ENCODE data around the gene LRRC61.

The LRRC61 gene

DNA sequence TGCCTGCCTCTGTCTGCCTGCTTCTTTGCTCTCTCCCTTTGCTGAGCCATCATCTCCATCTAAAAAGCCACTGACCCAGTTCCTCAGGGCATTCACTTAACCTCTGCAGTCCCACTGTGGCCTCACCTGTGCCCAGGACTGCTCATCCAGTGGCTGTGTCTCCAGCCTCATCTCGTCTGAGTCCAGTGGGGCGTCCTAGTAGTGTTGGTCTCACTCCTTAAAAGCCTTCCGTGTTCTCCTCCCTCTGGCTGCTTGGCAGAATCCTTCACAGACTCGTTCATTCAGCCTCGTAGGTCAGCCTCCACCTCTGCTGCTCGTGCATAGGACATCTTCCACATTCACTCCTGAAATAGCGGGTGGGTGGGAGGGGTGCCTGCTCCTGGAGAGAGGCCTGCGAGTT, 11.0 kb downstream of the LRRC61 start:
- H3K4me1 Mint-ChIP-seq: peaks cover 26% of the 10 kb centered on the region
- TF ChIP-seq CTCF (IDR thresholded peaks at IDR 0.05): no peak
- no peak overlapping the region for H3K27ac Mint-ChIP-seq
- H3K27me3 Mint-ChIP-seq (ENCODE audit: low read depth, poor library complexity): peaks cover 31% of the 10 kb centered on the region
- no peaks in the 10 kb centered on the region for H3K9me3 Mint-ChIP-seq
- no peak overlapping the region for H3K4me3 Mint-ChIP-seq
- H3K36me3 Mint-ChIP-seq (ENCODE audit: low read depth): no peaks in the 10 kb centered on the region
- no peak for DNase-seq

DNA sequence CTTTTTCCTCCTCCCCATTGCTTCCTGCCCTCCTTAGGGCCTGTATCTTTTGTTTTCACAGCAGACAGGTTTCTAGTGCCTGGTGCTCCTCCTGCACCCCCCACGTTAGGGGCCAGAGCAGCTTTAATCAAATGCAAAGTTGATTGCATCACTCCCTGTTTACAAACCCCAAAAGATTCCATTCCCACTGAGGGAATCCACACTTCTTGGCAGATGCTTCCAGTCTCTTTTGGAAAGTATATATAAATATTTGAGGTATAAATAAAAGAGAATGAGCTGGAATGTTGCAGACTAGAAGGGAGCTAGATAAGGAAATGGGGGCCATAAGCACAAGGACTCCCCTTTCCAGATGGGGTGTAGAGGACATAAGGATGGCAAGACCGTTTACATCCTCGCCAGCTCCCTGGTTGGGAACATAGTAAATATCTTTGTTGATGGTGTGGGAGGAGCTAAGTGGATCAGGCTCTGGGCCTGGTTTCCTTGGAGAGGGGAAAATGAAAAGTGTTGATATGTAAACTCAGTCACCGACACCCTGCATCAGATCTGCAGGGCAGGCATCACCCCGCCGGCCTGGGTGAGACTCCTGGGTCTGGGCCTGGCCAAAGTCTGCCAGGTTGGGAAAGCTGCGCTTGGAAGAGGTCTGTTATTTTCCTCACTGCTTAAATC, 12.1 kb downstream of the LRRC61 start:
- Mint-ChIP-seq H3K27ac (no peak overlapping the region), H3K4me1 (peaks cover 36% of the 10 kb centered on the region), H3K4me3 (no peak overlapping the region), H3K36me3 (ENCODE audit: low read depth) (no peaks in the 10 kb centered on the region), H3K27me3 (ENCODE audit: low read depth, poor library complexity) (peaks cover 42% of the 10 kb centered on the region), H3K9me3 (no peaks in the 10 kb centered on the region)
- no peak for DNase-seq
- TF ChIP-seq CTCF (IDR thresholded peaks at IDR 0.05): no peak

- no peak overlapping the region for H3K4me3 Mint-ChIP-seq
- no peaks in the 10 kb centered on the region for H3K36me3 Mint-ChIP-seq (ENCODE audit: low read depth)
- peaks cover 45% of the 10 kb centered on the region for H3K27me3 Mint-ChIP-seq (ENCODE audit: low read depth, poor library complexity)
- TF ChIP-seq CTCF (IDR thresholded peaks at IDR 0.05): no peak
- H3K4me1 Mint-ChIP-seq: peaks cover 38% of the 10 kb centered on the region
- no peak overlapping the region for H3K27ac Mint-ChIP-seq
- no peak for DNase-seq
- H3K9me3 Mint-ChIP-seq: no peaks in the 10 kb centered on the region
These were observed 12.6 kb downstream of the LRRC61 start for GRCh38 chr7:150335774-150336112.

- no peak for DNase-seq
- H3K27me3 Mint-ChIP-seq (ENCODE audit: low read depth, poor library complexity): peaks cover 54% of the 10 kb centered on the region
- no peak overlapping the region for H3K27ac Mint-ChIP-seq
- H3K36me3 Mint-ChIP-seq (ENCODE audit: low read depth): no peaks in the 10 kb centered on the region
- H3K9me3 Mint-ChIP-seq: no peaks in the 10 kb centered on the region
- peaks cover 43% of the 10 kb centered on the region for H3K4me1 Mint-ChIP-seq
- no peak for TF ChIP-seq CTCF (IDR thresholded peaks at IDR 0.05)
- no peak overlapping the region for H3K4me3 Mint-ChIP-seq
These were observed 13.6 kb downstream of the LRRC61 start for GRCh38 chr7:150336746-150337145.

DNA sequence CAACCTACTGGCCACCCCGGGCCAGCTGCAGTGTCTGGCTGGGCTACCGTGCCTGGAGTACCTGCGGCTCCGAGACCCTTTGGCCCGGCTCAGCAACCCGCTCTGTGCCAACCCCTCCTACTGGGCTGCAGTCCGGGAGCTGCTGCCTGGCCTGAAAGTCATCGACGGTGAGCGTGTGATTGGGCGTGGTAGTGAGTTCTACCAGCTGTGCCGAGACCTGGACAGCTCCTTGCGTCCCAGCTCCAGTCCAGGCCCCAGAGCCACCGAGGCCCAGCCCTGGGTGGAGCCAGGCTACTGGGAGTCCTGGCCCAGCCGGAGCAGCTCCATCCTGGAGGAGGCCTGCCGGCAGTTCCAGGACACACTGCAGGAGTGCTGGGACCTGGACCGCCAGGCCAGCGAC, 14.0 kb downstream of the LRRC61 start:
- Mint-ChIP-seq H3K4me3 (no peak overlapping the region), H3K36me3 (ENCODE audit: low read depth) (no peaks in the 10 kb centered on the region), H3K9me3 (no peaks in the 10 kb centered on the region), H3K27ac (no peak overlapping the region), H3K27me3 (ENCODE audit: low read depth, poor library complexity) (peaks cover 58% of the 10 kb centered on the region), H3K4me1 (peaks cover 48% of the 10 kb centered on the region)
- DNase-seq: no peak
- TF ChIP-seq CTCF (IDR thresholded peaks at IDR 0.05): no peak

GRCh38 chr7:150337659-150338081, 14.5 kb downstream of the LRRC61 start:
- H3K27me3 Mint-ChIP-seq (ENCODE audit: low read depth, poor library complexity): peaks cover 63% of the 10 kb centered on the region
- no peak for TF ChIP-seq CTCF (IDR thresholded peaks at IDR 0.05)
- H3K36me3 Mint-ChIP-seq (ENCODE audit: low read depth): no peaks in the 10 kb centered on the region
- peaks cover 49% of the 10 kb centered on the region for H3K4me1 Mint-ChIP-seq
- no peak for DNase-seq
- H3K4me3 Mint-ChIP-seq: no peak overlapping the region
- no peaks in the 10 kb centered on the region for H3K9me3 Mint-ChIP-seq
- no peak overlapping the region for H3K27ac Mint-ChIP-seq
